HG02588 (cell line): ENCODE data around the gene PPP1R9B.

ENCODE experiments used
- ATAC-seq: cut with Tn5 transposase; IDR thresholded peaks from one replicate; pipeline ENCODE4 v1.9.1; 2021; ENCODE audit warnings: mild to moderate bottlenecking, moderate library complexity; ENCODE audit not compliant: unreplicated experiment

Gene PPP1R9B

DNA sequence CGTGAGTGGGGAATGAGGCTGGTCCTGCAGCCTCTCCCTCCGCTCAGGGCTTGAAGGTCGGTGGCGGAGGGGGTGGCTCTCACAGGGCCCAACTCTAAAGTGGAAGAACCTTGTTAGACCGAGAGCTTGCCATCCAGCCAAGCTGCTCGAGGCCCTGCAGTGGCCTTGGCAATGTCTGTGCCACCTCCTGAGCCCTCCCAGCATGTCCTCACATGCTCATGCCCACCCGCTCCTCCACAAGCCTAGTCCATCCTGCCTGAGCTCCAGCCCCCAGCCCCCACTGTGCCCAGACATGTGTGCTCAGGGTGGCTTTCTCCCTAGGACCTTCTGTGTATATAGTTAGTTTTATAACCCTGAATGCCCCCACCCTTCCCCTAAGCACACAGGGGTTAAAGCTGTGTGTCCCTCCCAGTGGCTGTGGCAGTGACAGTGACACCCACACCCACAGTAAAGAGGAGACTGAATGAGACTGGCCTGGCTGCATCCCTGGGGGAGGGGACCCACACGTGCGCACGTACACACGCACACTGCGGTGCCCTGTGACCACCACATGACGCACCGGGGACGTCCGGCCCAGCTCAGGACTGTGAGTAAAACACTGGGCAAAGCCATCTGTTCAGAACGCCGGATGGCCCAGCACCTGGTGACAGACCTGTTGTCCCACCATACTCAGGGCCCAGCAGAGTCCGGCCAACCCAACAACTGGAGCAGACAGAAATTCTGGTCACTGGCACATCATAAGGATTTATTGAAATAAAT is 39.7 kb downstream of the PPP1R9B start:
- no peak for ATAC-seq

DNA sequence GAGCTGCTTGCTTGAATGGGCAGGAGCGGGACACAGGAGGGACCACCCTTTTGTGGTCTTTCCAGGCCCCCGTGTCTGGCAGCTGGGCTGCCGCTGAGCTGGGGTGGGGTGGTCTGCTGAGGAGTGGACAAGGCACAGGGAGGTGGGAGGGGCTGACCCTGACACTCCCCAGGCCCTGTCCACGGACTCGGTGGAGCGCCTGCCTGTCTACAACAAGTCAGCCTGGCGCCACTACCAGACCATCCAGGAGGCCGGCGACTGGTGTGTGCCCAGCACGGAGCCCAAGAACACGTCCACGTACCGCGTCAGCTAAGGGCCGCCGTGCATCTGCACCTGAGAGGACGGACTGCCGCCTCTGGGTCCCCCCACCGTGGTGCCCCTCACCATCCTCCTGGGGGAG is 40.7 kb downstream of the PPP1R9B start:
- no peak for ATAC-seq

DNA sequence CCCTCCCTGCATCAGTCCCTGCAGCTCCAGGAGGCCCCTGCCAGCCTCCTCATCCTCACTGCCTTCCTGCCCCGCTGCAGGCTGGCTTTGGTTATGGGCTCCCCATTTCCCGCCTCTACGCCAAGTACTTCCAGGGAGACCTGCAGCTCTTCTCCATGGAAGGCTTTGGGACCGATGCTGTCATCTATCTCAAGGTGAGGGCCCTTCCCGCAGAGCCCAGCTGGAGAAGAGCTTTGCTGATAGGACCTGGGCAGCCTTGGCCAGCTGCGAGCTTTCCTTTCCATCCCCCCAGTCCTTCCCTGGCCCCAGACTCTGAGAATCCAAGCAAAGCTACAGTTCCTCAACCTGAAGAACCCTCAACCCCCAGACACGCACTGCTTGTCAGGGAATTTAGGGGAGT is 41.3 kb downstream of the PPP1R9B start:
- no peak for ATAC-seq

DNA sequence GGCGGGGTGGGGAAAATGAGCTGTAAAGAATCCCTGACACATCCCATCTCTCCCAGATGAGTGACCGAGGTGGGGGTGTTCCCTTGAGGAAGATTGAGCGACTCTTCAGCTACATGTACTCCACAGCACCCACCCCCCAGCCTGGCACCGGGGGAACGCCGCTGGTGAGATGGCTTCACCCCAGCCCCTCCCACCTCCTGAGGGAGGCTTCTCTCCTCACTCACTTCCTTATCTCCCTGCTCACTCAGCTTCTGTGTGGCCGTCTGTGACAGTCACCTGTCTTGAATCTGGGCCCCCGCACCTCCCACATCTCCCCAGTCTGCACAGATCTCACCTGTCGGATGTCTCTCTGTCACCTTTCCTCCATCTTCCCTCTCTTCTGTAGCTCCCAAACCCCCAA is 41.9 kb downstream of the PPP1R9B start:
- ATAC-seq, result no peak

DNA sequence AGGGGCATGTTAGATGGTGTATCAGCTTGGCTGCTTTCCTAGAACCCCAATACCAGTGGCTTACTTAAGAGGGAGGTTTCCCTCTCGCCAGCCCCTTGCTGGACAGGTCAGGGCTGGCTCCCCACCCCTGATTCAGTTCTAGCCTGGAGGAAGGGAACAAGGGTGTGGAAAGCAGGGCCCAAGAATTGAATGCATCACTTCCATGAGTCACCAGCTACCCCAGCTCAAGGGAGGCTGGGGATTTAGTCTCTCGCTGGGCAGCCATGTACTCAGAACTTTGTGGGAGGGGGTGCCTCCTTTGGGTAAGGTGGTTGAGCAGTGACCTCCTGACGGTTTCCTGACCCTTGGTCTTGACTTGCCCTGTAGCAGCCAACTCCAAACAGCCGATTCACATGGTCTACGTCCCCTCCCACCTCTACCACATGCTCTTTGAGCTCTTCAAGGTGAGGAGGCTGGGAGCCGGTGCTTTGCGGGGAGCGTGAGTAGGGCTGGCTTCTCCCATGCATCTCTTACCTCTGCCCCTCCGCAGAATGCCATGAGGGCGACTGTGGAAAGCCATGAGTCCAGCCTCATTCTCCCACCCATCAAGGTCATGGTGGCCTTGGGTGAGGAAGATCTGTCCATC is 42.6 kb downstream of the PPP1R9B start:
- no peak for ATAC-seq

DNA sequence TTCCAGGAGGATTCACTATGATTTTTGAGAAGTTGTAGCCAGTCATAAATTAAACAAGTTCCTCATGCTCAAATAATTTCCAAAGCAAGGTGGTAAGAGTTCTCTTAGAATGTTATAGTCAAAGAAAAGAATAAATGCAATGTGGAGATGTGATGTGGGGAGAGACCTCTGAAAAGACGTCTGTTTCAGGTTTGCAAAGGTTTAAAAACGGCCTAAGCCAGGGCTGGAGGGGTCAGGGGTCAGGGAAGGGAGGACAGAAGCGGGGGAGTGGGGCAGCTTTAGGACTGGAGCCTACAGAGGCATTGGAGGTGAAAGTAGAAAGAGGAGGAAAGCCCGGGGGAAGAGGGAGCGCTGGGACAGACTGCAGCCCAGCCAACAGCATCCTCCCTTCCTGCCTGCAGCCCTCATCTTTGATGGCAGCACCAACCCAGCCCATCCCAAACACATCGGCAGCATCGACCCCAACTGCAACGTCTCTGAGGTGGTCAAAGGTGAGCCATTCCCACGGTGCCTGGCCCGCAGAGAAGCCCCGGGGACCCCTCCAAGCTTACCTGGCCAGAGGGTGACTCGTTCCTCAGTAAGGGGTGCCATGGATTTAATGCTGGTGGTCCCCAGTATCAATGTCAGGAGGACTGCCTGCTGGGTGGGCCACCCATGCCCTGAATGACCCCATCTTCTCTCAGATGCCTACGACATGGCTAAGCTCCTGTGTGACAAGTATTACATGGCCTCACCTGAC is 43.9 kb downstream of the PPP1R9B start:
- no peak for ATAC-seq

DNA sequence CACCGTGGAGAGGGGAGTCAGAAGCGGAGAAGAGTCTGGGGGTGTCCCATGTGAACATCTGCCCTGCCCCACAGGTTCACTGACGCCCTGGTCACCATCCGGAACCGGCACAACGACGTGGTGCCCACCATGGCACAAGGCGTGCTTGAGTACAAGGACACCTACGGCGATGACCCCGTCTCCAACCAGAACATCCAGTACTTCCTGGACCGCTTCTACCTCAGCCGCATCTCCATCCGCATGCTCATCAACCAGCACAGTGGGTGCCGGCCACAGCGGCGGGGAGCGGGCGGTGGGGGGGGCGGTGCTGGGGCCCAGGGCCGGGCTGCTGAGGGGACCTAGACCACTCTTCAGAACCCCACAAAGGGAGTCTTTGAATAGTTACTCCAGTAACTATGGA is 44.7 kb downstream of the PPP1R9B start:
- no peak for ATAC-seq

DNA sequence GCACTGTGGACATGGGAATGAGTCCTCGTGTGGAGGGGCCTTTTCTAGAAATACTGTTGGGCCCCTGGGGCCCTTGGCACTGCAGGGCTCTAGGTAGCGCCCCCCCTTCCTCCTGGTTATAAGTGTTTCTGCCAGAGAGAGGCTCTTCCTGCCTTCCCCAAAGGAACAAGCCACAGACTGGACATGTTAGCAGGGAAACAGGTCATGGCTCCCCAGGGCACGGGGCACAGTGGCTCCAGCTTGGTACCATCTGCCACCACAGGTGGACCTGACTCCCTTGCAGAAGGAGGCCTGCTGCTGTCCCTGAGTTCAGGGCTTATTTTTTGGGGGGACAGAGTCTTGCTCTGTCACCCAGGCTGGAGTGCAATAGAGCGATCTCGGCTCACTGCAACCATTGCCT is 46.5 kb downstream of the PPP1R9B start:
- no peak for ATAC-seq

DNA sequence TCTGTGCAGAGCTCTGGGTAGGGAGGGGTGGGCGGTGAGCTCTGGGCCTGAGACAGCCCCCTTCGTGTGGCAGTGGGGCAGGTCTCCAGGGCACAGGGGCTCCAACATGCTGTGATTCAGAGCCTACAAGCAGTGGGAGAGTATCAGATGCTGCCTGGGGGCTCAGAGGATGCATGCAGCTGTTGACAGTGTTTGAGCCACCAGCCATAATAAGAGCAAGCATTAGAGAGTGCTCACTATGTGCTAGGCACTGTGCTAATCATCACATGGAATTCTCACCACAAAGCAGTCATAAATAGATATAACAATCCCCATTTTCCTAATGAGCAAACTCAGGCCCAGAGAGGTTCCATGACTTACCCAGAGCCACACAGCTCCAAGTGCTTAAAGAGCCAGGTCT is 47.2 kb downstream of the PPP1R9B start:
- ATAC-seq, result no peak

DNA sequence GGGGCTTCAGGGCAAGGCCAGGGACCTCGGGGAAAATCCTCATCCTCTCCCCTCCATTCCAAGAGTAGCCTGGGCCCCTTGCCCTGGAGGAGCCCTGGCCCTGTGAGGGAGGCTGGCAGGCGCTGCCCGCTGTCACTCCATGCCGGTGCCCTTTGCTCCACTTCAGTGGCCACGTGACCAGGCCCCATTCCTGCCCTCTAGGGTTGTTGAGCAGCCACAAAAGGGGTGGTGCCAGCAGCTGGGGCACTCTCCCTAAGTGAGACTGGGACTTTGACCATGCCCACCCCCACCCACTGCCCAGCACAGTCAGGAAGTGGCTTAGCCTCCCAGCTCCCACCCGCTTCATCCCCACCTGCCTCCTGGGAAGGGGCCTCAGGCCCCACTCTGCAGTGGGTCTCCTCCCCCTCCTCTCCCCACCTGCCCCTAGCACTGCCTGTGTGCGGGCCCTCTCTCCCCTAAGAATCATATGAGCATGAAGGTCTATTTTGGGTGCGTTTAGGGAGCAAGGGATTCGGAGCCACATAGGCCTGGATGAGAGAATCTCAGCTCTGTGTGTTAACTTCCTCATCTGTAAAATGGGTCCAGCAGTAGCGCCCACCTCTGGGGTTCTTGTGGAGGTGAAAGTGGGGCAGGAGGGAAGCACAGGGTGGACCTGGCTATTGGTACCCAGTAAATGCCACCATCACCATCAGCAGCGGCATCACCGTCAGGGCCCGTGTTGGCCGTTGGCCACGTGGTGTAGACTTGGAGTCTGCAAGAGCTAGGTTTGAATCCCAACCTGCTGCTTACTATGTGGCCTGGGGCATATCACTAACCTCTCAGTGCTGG is 48.1 kb downstream of the PPP1R9B start:
- no peak for ATAC-seq

DNA sequence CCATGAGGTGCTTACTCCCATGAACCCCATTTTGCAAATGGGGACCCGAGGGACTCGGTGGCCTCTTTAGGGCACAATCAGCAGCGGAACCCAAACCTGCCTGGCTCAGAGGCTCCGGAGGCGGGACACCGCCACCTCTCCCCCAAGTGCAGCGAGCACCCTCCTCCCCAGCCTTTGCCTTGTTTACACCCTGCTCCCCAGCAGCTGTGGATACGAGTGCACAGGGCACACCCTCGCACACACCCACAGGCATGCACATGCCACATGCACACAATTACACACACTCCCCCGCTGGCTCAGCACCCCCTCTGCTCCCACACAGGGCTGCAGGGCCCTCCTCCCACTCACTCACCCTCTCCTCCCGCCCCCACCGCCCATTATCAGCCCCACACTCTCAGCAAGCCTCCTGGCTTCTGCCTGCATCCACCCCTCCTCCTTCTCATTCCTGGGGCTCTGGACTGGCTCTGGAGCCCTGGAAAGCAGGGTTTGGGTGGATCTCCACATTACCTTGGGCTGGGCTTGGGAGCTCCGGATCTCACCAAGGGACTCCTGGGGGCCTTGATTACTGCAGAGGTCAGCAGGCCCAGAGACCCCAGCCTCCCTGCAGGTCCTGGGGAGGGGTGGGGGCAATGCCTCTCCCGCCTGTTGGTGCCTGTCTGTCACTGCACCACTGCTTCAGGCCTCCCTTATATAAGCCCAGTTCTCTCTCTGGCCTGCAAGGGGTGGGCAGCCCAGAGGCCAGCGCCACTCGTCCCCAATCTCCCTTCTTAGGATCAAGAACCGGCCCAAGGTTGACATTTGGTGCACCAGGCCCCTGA is 48.9 kb downstream of the PPP1R9B start:
- ATAC-seq, result no peak

DNA sequence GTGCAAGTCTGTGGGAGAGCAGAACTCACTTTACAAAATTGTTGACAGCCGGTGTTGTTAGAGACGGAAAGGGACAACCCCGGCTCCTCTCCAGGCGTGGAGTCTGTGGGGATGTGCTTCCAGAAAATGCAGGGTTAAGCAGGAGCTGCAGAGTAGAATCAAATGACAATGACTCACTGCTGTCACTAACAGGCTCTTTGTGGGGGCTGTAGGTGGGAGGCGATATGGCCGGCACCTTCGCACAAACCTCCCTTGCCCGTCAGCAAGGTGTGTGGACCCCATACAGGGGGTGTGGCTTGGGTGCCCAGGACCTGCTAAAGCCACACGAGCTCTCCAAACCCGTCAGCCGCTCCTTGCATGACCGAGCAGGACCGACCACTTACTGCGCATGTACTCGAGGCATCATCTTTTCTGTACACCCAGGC is 49.5 kb downstream of the PPP1R9B start:
- no peak for ATAC-seq

DNA sequence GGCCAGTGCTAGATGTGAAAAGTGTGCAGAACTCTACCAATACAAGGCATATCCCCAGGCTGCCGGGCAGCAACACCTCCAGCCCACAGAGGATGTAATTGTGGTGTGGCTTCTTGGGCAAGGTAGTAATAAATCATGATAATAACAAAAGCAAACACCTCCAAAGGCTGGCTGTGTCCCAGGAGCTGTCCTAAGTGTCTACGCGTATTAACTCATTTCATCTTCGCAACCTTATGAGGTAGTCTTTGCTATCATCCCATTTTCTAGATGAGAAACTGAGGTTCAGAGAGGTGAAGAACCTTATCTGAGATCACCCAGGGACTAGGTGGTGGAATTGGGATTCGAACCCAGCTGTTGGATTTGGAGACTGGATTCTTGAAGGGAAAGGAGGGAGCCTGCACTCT is 50.0 kb downstream of the PPP1R9B start:
- ATAC-seq, result no peak

DNA sequence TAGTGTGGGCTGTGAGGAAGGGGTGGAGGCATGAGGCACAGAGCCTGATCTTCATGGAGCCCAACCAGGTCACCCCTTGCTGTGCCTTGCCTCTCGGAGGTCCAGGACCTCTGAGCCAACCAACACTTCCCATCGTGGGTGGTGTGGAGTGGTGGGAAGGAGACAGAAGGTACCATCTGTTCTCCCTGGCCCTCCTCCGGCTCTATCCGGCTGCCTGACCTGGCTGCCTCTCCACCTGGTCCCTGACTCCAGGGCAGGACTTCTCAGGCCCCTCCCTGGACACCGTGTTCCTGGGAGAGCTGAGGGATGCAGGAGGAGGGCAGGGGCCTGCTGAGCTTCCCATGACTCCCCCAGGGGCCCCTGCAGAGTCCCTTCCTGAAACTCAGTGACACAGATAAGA is 51.5 kb downstream of the PPP1R9B start:
- no peak for ATAC-seq

DNA sequence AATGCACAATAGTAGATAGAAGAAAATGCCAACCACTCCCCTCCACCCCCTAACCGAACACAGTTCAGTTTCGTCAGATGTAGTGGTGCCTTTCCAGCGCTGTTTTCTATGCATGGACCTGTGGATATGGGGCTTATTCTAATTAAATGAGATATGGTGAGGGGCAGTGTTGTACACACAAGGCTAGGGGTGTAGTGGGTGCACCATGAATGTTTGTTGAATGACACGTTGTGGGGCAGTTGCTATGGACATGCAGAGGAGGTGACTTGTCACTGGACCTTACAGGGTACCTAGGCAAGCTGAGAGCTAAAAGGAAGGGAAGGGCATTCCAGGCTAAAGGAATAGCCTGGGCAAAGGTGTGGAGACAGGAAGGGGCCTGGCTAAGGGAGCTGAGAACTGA is 51.9 kb downstream of the PPP1R9B start:
- ATAC-seq, result no peak

DNA sequence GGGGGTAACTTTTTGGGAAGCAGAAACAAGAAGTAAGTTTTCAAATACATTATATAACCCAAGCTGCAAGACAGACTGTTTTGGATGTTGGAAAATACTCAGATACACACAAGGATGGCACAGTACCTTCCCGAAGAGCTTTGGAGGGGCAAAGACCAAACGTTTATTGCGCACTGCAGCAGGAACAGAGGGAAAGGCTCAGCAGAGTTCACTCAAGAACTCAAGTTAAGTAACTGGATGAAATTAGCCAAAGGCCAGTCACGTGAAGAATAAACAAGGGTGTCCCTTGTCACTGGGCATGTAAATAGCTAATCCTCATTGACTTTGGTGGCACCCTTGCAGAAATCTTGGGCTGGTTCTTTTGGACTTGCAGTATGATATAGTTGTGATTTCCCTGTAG is 52.6 kb downstream of the PPP1R9B start:
- ATAC-seq, result no peak

DNA sequence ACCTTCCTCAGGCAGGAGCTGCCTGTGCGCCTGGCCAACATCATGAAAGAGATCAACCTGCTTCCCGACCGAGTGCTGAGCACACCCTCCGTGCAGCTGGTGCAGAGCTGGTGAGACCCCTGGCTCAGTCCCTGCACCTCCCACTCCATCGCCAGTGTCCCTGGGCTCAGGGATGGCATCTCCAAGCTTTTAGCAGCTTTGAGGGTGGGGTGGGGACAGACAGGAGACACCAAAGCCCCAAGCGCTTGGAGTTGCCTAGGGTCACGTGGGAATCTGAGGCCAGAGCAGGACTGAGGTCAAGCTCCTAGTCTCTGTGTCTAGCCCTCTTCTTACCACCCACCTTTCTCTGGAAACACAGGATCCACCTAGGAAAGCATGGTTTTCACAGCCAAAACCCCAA is 53.0 kb downstream of the PPP1R9B start:
- no peak for ATAC-seq

DNA sequence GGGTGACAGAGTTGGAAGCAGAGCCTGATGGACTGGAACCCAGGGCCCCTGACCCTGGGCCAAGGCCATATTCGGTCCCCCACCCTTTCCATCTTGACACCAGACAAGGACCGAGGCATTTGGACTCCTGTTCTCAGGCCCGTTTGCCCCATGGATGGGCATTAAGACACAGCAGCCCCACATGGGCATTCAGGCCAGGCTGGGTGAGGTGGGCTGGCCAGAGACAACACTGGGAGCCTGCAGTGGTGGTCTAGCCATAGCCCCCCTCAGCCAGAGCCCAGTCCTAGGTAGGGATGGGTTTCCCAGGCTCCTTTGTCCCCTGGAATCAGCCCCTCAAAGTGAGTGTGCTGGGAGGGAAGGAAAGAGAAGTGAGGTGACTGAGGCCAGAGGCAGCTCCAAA is 53.7 kb downstream of the PPP1R9B start:
- no peak for ATAC-seq

DNA sequence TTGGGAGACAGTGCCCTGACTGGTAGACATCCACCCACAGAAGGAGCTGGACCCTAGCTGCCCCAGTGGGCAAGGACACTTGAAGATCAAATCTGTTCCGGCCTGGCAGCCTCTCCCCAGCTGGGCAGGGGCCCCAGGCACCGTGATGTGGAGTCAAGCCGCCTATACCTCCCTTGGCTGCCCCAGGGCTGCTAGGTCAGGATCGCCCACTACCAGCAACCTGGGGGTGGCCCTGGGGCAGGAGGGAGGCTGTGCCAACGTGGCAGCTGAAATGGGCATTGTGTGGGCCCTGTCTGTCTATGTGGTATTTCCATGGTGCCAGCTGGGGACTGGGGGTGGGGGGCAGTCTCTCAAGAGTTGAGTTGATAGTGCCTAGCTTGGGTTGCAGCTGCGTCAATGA is 54.4 kb downstream of the PPP1R9B start:
- ATAC-seq, result no peak

DNA sequence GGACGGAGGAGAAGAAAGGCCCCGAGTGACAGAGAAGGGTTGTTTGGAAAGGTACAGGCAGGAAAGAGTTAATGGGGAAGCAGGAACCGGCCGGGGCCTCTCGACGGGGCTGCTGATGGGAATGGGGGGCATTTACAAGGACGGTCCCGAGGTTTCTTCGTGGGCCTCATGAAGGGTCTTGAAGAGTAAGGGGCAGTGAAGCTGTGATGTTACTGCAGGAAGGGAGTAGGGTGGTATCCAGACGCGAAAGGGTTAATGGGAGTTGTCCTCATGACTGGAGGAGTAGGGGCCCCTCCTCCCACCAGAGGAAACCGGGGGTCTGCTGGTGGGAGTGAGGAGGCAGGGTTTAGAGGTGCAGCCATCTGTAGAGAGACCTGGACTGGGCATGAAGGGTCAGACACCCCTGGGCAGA is 54.8 kb downstream of the PPP1R9B start:
- no peak for ATAC-seq
